ENCODE measurements around the gene PIBF1. TPM values are rescaled to one million over a fixed set of nuclear protein-coding genes. Genes with fewer than 3 reads are reported as not detected.
"Not testable (repeated sequence)": the region's sequence is repeated elsewhere in the genome, so short reads cannot be mapped to it uniquely, and the experiment has no call there.

PIBF1 gene
- total and polyA plus RNA-seq, 4 donors, result 1.5 to 29.4 (median 18.0) TPM

DNA sequence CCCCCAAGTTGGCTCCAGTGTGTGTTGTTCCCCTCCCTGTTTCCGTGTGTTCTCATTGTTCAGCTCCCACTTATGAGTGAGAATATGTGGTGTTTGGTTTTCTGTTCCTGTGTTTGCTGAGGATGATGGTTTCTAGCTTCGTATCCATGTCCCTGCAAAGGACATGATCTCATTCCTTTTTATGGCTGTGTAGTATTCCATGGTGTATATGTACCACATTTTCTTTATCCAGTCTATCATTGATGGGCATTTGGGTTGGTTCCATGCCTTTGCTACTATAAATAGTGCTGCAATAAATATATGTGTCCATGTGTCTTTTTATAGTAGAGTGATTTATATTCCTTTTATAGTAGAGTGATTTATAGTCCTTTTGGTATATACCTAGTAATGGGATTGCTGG is 63.2 kb downstream of the PIBF1 start:
- H3K4me3 ChIP-seq (ENCODE audit: low read length in 2 of 2); intact Hi-C loops (cut with DNase I); H3K36me3 ChIP-seq (ENCODE audit: control insufficient read depth in 1 of 2, insufficient read depth in 2 of 2, low read length in 1 of 2); DNase-seq; H3K4me1 ChIP-seq (ENCODE audit: control insufficient read depth in 1 of 2, insufficient read depth in 2 of 2, low read length in 2 of 2); H3K27me3 ChIP-seq (ENCODE audit: control insufficient read depth in 1 of 2, insufficient read depth in 2 of 2, low read length in 1 of 2); H3K9me3 ChIP-seq (ENCODE audit: control insufficient read depth, low read length); H3K27ac ChIP-seq (ENCODE audit: low read depth in 1 of 2, low read length in 2 of 2); ATAC-seq (ENCODE audit: low FRiP score): not testable (repeated sequence)
- 92 to 99% methylated on average over 2 of the region's 2 CpGs for WGBS, 2 donors

DNA sequence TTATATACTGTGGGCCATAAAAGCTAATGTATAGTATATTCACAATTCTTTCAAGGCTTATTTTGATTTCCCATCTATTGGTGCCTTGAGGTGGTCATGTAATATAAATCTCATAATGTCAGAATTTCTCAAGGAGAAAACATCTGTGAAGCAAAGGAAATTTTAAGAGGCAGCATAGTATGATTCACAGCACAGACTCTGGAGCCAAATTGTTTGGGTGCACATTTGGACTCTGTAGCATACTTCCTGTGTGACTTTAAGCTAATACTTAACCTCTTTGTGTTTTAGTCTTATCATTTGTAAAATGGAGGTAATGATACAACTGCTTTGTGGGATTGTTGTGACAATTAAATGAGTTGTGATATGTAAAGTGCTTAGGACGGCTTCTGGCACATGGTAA is 67.6 kb downstream of the PIBF1 start:
- intact Hi-C loops (cut with DNase I), result no loop called here
- ATAC-seq (ENCODE audit: low FRiP score), result no peak
- DNase-seq, result no peak

GRCh38 chr13:72850959-72851677 is 69.2 kb downstream of the PIBF1 start:
- Histone ChIP-seq H3K9me3 (ENCODE audit: control insufficient read depth, low read length) (no peaks in the 10 kb centered on the region), H3K27ac (ENCODE audit: low read depth in 1 of 2, low read length in 2 of 2) (no peak overlapping the region), H3K36me3 (ENCODE audit: control insufficient read depth in 1 of 2, insufficient read depth in 2 of 2, low read length in 1 of 2) (peaks cover 0 to 5% of the 10 kb centered on the region in 2 donors), H3K4me3 (ENCODE audit: low read length in 2 of 2) (no peak overlapping the region), H3K27me3 (ENCODE audit: control insufficient read depth in 1 of 2, insufficient read depth in 2 of 2, low read length in 1 of 2) (no peaks in the 10 kb centered on the region), H3K4me1 (ENCODE audit: control insufficient read depth in 1 of 2, insufficient read depth in 2 of 2, low read length in 2 of 2) (no peaks in the 10 kb centered on the region)
- peak; percentile 44 for ATAC-seq (ENCODE audit: low FRiP score)
- no peak for DNase-seq
- intact Hi-C loops (cut with DNase I), result no loop called here
- WGBS, 2 donors, result 95 to 97% methylated on average over 18 of the region's 18 CpGs

More for the DNA sequence above, 67.6 kb downstream of the PIBF1 start:
- Histone ChIP-seq H3K9me3 (ENCODE audit: control insufficient read depth, low read length) (no peaks in the 10 kb centered on the region), H3K27me3 (ENCODE audit: control insufficient read depth in 1 of 2, insufficient read depth in 2 of 2, low read length in 1 of 2) (no peaks in the 10 kb centered on the region), H3K36me3 (ENCODE audit: control insufficient read depth in 1 of 2, insufficient read depth in 2 of 2, low read length in 1 of 2) (peaks cover 0 to 5% of the 10 kb centered on the region in 2 donors), H3K27ac (ENCODE audit: low read depth in 1 of 2, low read length in 2 of 2) (no peak overlapping the region), H3K4me1 (ENCODE audit: control insufficient read depth in 1 of 2, insufficient read depth in 2 of 2, low read length in 2 of 2) (no peaks in the 10 kb centered on the region), H3K4me3 (ENCODE audit: low read length in 2 of 2) (no peak overlapping the region)
- WGBS, 2 donors, result 93 to 94% methylated on average over 1 of the region's 1 CpG

DNA sequence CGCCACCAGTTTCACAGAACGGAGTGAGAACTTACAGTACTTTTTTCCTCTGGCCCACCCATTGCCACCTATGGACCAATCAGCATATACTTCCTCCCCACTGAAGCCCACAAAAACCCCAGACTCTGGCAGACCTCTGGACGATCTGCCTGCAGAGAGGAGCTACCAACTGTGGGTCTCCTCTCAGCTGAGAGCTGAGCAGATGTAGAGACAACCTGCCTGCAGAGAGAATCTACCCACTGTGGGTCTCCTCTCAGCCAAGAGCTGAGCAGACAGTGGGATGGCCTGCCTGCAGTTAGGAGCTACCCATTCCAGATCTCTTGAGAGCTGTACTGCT is 69.7 kb downstream of the PIBF1 start:
- H3K36me3 ChIP-seq (ENCODE audit: control insufficient read depth in 1 of 2, insufficient read depth in 2 of 2, low read length in 1 of 2), result peaks cover 0 to 5% of the 10 kb centered on the region in 2 donors
- 91 to 92% methylated on average over 3 of the region's 3 CpGs for WGBS, 2 donors
- ATAC-seq (ENCODE audit: low FRiP score) (peak; percentile 7), DNase-seq (no peak)
- no peaks in the 10 kb centered on the region for H3K9me3 ChIP-seq (ENCODE audit: control insufficient read depth, low read length)
- no peaks in the 10 kb centered on the region for H3K27me3 ChIP-seq (ENCODE audit: control insufficient read depth in 1 of 2, insufficient read depth in 2 of 2, low read length in 1 of 2)
- H3K4me3 ChIP-seq (ENCODE audit: low read length in 2 of 2), result no peak overlapping the region
- H3K27ac ChIP-seq (ENCODE audit: low read depth in 1 of 2, low read length in 2 of 2), result no peak overlapping the region
- intact Hi-C loops (cut with DNase I), result no loop called here
- no peaks in the 10 kb centered on the region for H3K4me1 ChIP-seq (ENCODE audit: control insufficient read depth in 1 of 2, insufficient read depth in 2 of 2, low read length in 2 of 2)

GRCh38 chr13:72852207-72852606 is 70.3 kb downstream of the PIBF1 start:
- no peaks in the 10 kb centered on the region for H3K9me3 ChIP-seq (ENCODE audit: control insufficient read depth, low read length)
- no peak for DNase-seq
- no peaks in the 10 kb centered on the region for H3K27me3 ChIP-seq (ENCODE audit: control insufficient read depth in 1 of 2, insufficient read depth in 2 of 2, low read length in 1 of 2)
- H3K36me3 ChIP-seq (ENCODE audit: control insufficient read depth in 1 of 2, insufficient read depth in 2 of 2, low read length in 1 of 2), result peaks cover 0 to 3% of the 10 kb centered on the region in 2 donors
- no peak for ATAC-seq (ENCODE audit: low FRiP score)
- intact Hi-C loops (cut with DNase I), result no loop called here
- H3K4me3 ChIP-seq (ENCODE audit: low read length in 2 of 2), result no peak overlapping the region
- 96 to 97% methylated on average over 12 of the region's 12 CpGs for WGBS, 2 donors
- H3K4me1 ChIP-seq (ENCODE audit: control insufficient read depth in 1 of 2, insufficient read depth in 2 of 2, low read length in 2 of 2), result no peaks in the 10 kb centered on the region
- no peak overlapping the region for H3K27ac ChIP-seq (ENCODE audit: low read depth in 1 of 2, low read length in 2 of 2)

GRCh38 chr13:72853000-72853399 is 71.1 kb downstream of the PIBF1 start:
- H3K27me3 ChIP-seq (ENCODE audit: control insufficient read depth in 1 of 2, insufficient read depth in 2 of 2, low read length in 1 of 2), result no peaks in the 10 kb centered on the region
- no peaks in the 10 kb centered on the region for H3K9me3 ChIP-seq (ENCODE audit: control insufficient read depth, low read length)
- no peak overlapping the region for H3K27ac ChIP-seq (ENCODE audit: low read depth in 1 of 2, low read length in 2 of 2)
- ATAC-seq (ENCODE audit: low FRiP score) (no peak), DNase-seq (no peak)
- H3K4me1 ChIP-seq (ENCODE audit: control insufficient read depth in 1 of 2, insufficient read depth in 2 of 2, low read length in 2 of 2), result no peaks in the 10 kb centered on the region
- intact Hi-C loops (cut with DNase I), result no loop called here
- H3K4me3 ChIP-seq (ENCODE audit: low read length in 2 of 2), result no peak overlapping the region
- peaks cover 0 to 2% of the 10 kb centered on the region in 2 donors for H3K36me3 ChIP-seq (ENCODE audit: control insufficient read depth in 1 of 2, insufficient read depth in 2 of 2, low read length in 1 of 2)
- WGBS, 2 donors, result 96 to 100% methylated on average over 1 of the region's 1 CpG

- H3K4me1 ChIP-seq (ENCODE audit: control insufficient read depth in 1 of 2, insufficient read depth in 2 of 2, low read length in 2 of 2), result no peaks in the 10 kb centered on the region
- H3K27ac ChIP-seq (ENCODE audit: low read depth in 1 of 2, low read length in 2 of 2), result peak overlapping the region in 1 of 2 donors; percentile 28
- H3K36me3 ChIP-seq (ENCODE audit: control insufficient read depth in 1 of 2, insufficient read depth in 2 of 2, low read length in 1 of 2), result no peaks in the 10 kb centered on the region
- DNase-seq (no peak), ATAC-seq (ENCODE audit: low FRiP score) (no peak)
- WGBS, 2 donors, result 58 to 61% methylated on average over 9 of the region's 9 CpGs
- intact Hi-C loops (cut with DNase I), result loop anchor here in 1 of 2 donors (10.0 kb wide), 1 partner anchor 50 kb away; no protein-coding TSS in a partner anchor
- no peaks in the 10 kb centered on the region for H3K9me3 ChIP-seq (ENCODE audit: control insufficient read depth, low read length)
- no peak overlapping the region for H3K4me3 ChIP-seq (ENCODE audit: low read length in 2 of 2)
- no peaks in the 10 kb centered on the region for H3K27me3 ChIP-seq (ENCODE audit: control insufficient read depth in 1 of 2, insufficient read depth in 2 of 2, low read length in 1 of 2)
Observed at GRCh38 chr13:72864142-72865011, 82.4 kb downstream of the PIBF1 start.

DNA sequence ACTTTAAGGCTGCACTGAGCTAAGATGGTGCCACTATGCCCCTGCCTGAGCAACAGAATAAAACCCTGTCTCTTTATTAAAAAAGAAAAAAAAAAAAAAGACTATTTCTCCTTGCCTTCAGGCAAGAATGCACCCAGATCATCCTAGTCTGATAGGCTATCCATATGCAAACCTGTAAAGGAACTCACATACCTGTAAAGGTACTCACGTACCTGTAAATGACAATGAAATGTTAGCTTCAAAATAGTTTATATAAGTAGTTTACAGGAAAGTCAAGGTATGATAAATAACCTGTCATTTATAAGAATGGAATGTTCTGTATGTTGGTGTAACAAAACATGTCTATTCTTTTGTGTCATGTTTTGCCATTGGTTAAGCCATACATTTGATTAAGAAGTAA is 86.3 kb downstream of the PIBF1 start:
- intact Hi-C loops (cut with DNase I), result loop anchor here in 1 of 2 donors (10.0 kb wide), 1 partner anchor 47 kb away; no protein-coding TSS in a partner anchor

More for the DNA sequence above, 86.3 kb downstream of the PIBF1 start:
- Histone ChIP-seq H3K4me1 (ENCODE audit: control insufficient read depth in 1 of 2, insufficient read depth in 2 of 2, low read length in 2 of 2) (no peaks in the 10 kb centered on the region), H3K36me3 (ENCODE audit: control insufficient read depth in 1 of 2, insufficient read depth in 2 of 2, low read length in 1 of 2) (no peaks in the 10 kb centered on the region), H3K9me3 (ENCODE audit: control insufficient read depth, low read length) (no peaks in the 10 kb centered on the region), H3K4me3 (ENCODE audit: low read length in 2 of 2) (no peak overlapping the region), H3K27ac (ENCODE audit: low read depth in 1 of 2, low read length in 2 of 2) (no peak overlapping the region), H3K27me3 (ENCODE audit: control insufficient read depth in 1 of 2, insufficient read depth in 2 of 2, low read length in 1 of 2) (no peaks in the 10 kb centered on the region)
- WGBS, 2 donors, result 97 to 99% methylated on average over 1 of the region's 1 CpG
- DNase-seq, result no peak
- no peak for ATAC-seq (ENCODE audit: low FRiP score)
